PC-3 (cell line): Measurements from ENCODE around the gene AIMP1.

Experiments used
- CTCF ChIP-seq: fragments of 300-600 bp; sonication (generic); conservative IDR thresholded peaks from 2 replicates; pipeline ENCODE4 v1.5.1; 2017; ENCODE audit warnings: antibody characterized with exemption, low read depth, mild to moderate bottlenecking, low read length
- EZH2 ChIP-seq: fragments of 300-600 bp; sonication (generic); IDR thresholded peaks from one replicate; pipeline ENCODE4 v1.6.1; 2017; ENCODE audit warnings: antibody characterized with exemption, mild to moderate bottlenecking, low read length; ENCODE audit not compliant: unreplicated experiment
- EZH2phosphoT487 ChIP-seq: fragments of 300-600 bp; sonication (generic); IDR thresholded peaks from 2 replicates; pipeline ENCODE4 v1.6.1; 2018; ENCODE audit warnings: mild to moderate bottlenecking, antibody characterized with exemption, low read length, borderline replicate concordance

- no peak for TF ChIP-seq CTCF
- no peak for TF ChIP-seq EZH2
- TF ChIP-seq EZH2phosphoT487 = no peak
Observed at GRCh38 chr4:106367072-106367471, 50.7 kb downstream of the AIMP1 start.
